Kidney (tissue), 14 donors: ENCODE results near the gene SLC25A21. TPM values are rescaled to one million over a fixed set of nuclear protein-coding genes. Genes with fewer than 3 reads are reported as not detected.

Experiments used
- DNase-seq, 5 donors: peaks; one replicate each; pipeline ENCODE4 v3.0.0-alpha.2; 2013 to 2020
- FAIRE-seq: peaks from 2 replicates; lab custom pipeline; 2012; peaks lifted over from hg19 to GRCh38; lab: Jason Lieb, UNC
- H3K27ac ChIP-seq, 2 donors: one replicate each; pipeline ENCODE4 v1.7.0; 2013; ENCODE audit warnings: low read depth in 2 of 2, low read length in 2 of 2, inconsistent platforms in 1 of 2
- H3K27me3 ChIP-seq: one replicate; pipeline ENCODE4 v1.7.1; 2013; ENCODE audit warnings: low read length, inconsistent platforms; ENCODE audit not compliant: control insufficient read depth, insufficient read depth
- H3K36me3 ChIP-seq, 3 donors: one replicate each; pipeline versions ENCODE4 v1.7.0 to v1.7.1; 2013; ENCODE audit warnings: low read length in 3 of 3, control low read depth in 1 of 3, inconsistent platforms in 1 of 3; ENCODE audit not compliant: insufficient read depth in 3 of 3, control insufficient read depth in 2 of 3
- H3K4me1 ChIP-seq, 3 donors: one replicate each; pipeline versions ENCODE4 v1.7.0 to v1.7.1; 2013; ENCODE audit warnings: low read length in 3 of 3, inconsistent platforms in 1 of 3, low read depth in 1 of 3; ENCODE audit not compliant: control insufficient read depth in 2 of 3, insufficient read depth in 2 of 3
- H3K4me3 ChIP-seq, 3 donors: one replicate each; pipeline versions ENCODE4 v1.7.0 to v1.8.1; 2013; ENCODE audit warnings: low read length in 3 of 3, control low read depth in 1 of 3, inconsistent platforms in 1 of 3
- H3K9ac ChIP-seq, 3 donors: one replicate each; pipeline versions ENCODE4 v1.7.0 to v1.7.1; 2013; ENCODE audit warnings: low read length in 3 of 3, control low read depth in 1 of 3, inconsistent platforms in 1 of 3
- H3K9me3 ChIP-seq, 3 donors: one replicate each; pipeline versions ENCODE4 v1.7.0 to v1.7.1; 2013; ENCODE audit warnings: low read length in 3 of 3, control low read depth in 1 of 3, inconsistent platforms in 1 of 3; ENCODE audit not compliant: control insufficient read depth in 2 of 3, insufficient read depth in 1 of 3
- intact Hi-C: fragments of 100-400 bp; cut with DNase I; formaldehyde crosslinking; loops from one replicate; pipeline ENCODE4 v1.11.1; 2022
- polyA plus RNA-seq: library from polyadenylated mRNA; stranded (reverse); fragments of 350-450 nt; fragmentation: Illumina TruSeq; extraction: RNeasy Lipid Tissue Mini Kit (QIAGEN cat#74804); gene quantifications from one replicate; pipeline ENCODE4 v1.2.3, GENCODE V29; 2014; ENCODE audit warnings: low read depth, low replicate concordance; ENCODE audit not compliant: insufficient read depth
- total RNA-seq: library from RNA; stranded (reverse); fragmentation: NEBNext Ultra II Directional; extraction: Animal tissue kit (Norgen Biotek cat#: 25700); gene quantifications from one replicate; pipeline ENCODE4 v1.2.1, GENCODE V29; 2021
- TF ChIP-seq, protein P1 (sequence below): IDR thresholded peaks from 3 replicates; pipeline ENCODE4 v1.5.1; 2012; ENCODE audit warnings: mild to moderate bottlenecking, moderate library complexity, borderline replicate concordance; ENCODE audit not compliant: insufficient read depth; ENCODE audit errors: extremely low read depth
- donor health status: control.
- donor health status: control.
- donor health status: control.
- donor health status: control.
- donor health status: control.
- donor health status: DM: yes; HTN: yes; CAD: no.
- donor health status: Normal renal cell carcinoma (clear cell type).

Gene SLC25A21
- total and polyA plus RNA-seq, 2 donors from 2014 or later, result 1.3 to 1.4 TPM

DNA sequence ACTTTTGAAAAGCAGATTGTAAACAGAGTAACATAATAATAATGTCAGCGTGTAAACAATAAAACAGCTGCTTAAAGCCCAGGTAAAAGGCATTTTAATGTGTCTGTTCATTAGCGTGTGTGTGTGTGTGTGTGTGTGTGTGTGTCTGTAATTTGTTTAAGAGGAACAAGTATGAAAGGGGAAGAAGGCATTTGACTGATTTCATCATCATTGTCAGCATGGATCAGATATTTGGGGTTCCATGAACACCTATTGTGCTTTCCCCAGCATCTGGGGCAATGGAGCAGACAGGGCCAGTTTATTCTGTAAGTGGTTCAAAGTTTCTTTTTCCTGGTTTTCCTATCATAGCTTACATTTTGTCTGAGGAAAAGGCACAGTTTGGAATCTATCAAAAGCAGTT lies 28.9 kb downstream of the SLC25A21 start:
- FAIRE-seq (no peak), DNase-seq (no peak)
- H3K27ac ChIP-seq, result no peak overlapping the region
- TF ChIP-seq, protein P1, sequence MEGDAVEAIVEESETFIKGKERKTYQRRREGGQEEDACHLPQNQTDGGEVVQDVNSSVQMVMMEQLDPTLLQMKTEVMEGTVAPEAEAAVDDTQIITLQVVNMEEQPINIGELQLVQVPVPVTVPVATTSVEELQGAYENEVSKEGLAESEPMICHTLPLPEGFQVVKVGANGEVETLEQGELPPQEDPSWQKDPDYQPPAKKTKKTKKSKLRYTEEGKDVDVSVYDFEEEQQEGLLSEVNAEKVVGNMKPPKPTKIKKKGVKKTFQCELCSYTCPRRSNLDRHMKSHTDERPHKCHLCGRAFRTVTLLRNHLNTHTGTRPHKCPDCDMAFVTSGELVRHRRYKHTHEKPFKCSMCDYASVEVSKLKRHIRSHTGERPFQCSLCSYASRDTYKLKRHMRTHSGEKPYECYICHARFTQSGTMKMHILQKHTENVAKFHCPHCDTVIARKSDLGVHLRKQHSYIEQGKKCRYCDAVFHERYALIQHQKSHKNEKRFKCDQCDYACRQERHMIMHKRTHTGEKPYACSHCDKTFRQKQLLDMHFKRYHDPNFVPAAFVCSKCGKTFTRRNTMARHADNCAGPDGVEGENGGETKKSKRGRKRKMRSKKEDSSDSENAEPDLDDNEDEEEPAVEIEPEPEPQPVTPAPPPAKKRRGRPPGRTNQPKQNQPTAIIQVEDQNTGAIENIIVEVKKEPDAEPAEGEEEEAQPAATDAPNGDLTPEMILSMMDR, result no peak
- no peaks in the 10 kb centered on the region for H3K36me3 ChIP-seq
- no peaks in the 10 kb centered on the region for H3K27me3 ChIP-seq
- H3K4me3 ChIP-seq, result no peak overlapping the region
- H3K9me3 ChIP-seq, result no peaks in the 10 kb centered on the region
- no peak overlapping the region for H3K9ac ChIP-seq
- intact Hi-C loops, result no loop called here
- peaks cover 0 to 3% (median 0%) of the 10 kb centered on the region in 3 donors for H3K4me1 ChIP-seq

- Histone ChIP-seq H3K4me3 (no peak overlapping the region), H3K9ac (no peak overlapping the region), H3K4me1 (peaks cover 0 to 3% (median 0%) of the 10 kb centered on the region in 3 donors), H3K36me3 (no peaks in the 10 kb centered on the region), H3K9me3 (no peaks in the 10 kb centered on the region), H3K27ac (no peak overlapping the region), H3K27me3 (no peaks in the 10 kb centered on the region)
- DNase-seq (peak in 3 of 5 donors; percentile 25 to 62 (median 60)), FAIRE-seq (no peak)
- intact Hi-C loops, result no loop called here
- TF ChIP-seq, protein P1, result no peak
These were observed 29.5 kb downstream of the SLC25A21 start for GRCh38 chr14:37142835-37143401.

DNA sequence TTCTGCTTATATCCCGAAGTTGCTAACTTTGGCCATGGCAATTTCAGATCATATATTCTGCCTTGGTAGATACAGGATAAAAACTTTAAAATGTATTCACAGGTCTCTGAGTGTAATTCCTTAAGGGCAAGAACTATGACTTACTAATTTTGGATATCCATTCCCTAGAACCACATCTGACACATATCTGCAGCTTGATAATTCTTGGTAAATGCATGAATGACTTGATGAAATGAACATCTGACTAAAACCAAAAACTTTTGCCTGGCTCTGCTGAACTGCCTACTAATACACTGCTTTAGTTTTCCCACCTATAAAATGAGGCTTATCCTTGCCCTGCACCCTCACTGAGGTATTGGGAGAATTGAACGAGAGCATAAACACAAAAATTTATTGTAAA lies 32.2 kb downstream of the SLC25A21 start:
- no peak overlapping the region for H3K9ac ChIP-seq
- intact Hi-C loops, result no loop called here
- H3K4me1 ChIP-seq, result peaks cover 0 to 3% (median 0%) of the 10 kb centered on the region in 3 donors
- TF ChIP-seq, protein P1, result no peak
- no peak overlapping the region for H3K4me3 ChIP-seq
- DNase-seq (no peak), FAIRE-seq (no peak)
- H3K27ac ChIP-seq, result no peak overlapping the region
- H3K9me3 ChIP-seq, result no peaks in the 10 kb centered on the region
- no peaks in the 10 kb centered on the region for H3K36me3 ChIP-seq
- H3K27me3 ChIP-seq, result no peaks in the 10 kb centered on the region

GRCh38 chr14:37139710-37140109 lies 32.7 kb downstream of the SLC25A21 start:
- Histone ChIP-seq H3K4me1 (peaks cover 0 to 3% (median 0%) of the 10 kb centered on the region in 3 donors), H3K4me3 (no peak overlapping the region), H3K36me3 (no peaks in the 10 kb centered on the region), H3K9me3 (no peaks in the 10 kb centered on the region), H3K9ac (no peak overlapping the region), H3K27ac (no peak overlapping the region), H3K27me3 (no peaks in the 10 kb centered on the region)
- intact Hi-C loops, result no loop called here
- no peak for DNase-seq
- TF ChIP-seq, protein P1, result no peak
- FAIRE-seq, result no peak
